K562 (cell line): ENCODE data around the gene DAPP1. TPM values are rescaled to one million over a fixed set of nuclear protein-coding genes. Genes with fewer than 3 reads are reported as not detected.

Experiments used
- ATAC-seq: fragments of 200-7000 bp; cut with Tn5 transposase; 3 replicates; pipeline ENCODE4 v1.9.1; 2020; ENCODE audit warnings: moderate library complexity
- BruUV-seq: library from RNA; stranded (reverse); fragments of 400-500 nt; replicated peaks from 2 replicates; lab custom pipeline; 2021; lab: Mats Ljungman, UMichigan
- CTCF ChIA-PET: fragments of 300-600 bp; formaldehyde crosslinking; extraction: SDS; loops from one replicate; lab custom pipeline; 2021; ENCODE audit warnings: low intra/inter-chr PET ratio; lab: Yijun Ruan, JAX
- POLR2A ChIA-PET: fragments of 300-600, 350-650 bp; sonication (Branson Sonifier 250); formaldehyde crosslinking; extraction: SDS; loops from one replicate; lab custom pipeline; 2021; ENCODE audit warnings: antibody characterized with exemption, inconsistent platforms; lab: Yijun Ruan, JAX
- DNase-seq, 4 experiments: peaks; one replicate each; pipeline versions ENCODE4 v3.0.0 to v3.0.0-alpha.2; 2011 to 2018; ENCODE audit warnings: low spot score in 3 of 4, mixed read lengths in 3 of 4; ENCODE audit errors: extremely low read depth in 1 of 4
- FAIRE-seq: peaks from 2 replicates; lab custom pipeline; 2011; peaks lifted over from hg19 to GRCh38; lab: Jason Lieb, UNC
- H2AFZ ChIP-seq: 2 replicates; pipeline ENCODE4 v1.6.0; 2011; ENCODE audit warnings: low read depth, low read length, control low read depth, inconsistent platforms
- H3K27ac ChIP-seq: fragments of 200-600 bp; 3 replicates; pipeline ENCODE4 v1.8.0; 2011; ENCODE audit warnings: low read depth, mild to moderate bottlenecking, control low read depth, inconsistent platforms, low read length, moderate library complexity, mixed read lengths; ENCODE audit errors: extremely low read depth
- H3K27me3 ChIP-seq, 2 experiments: fragments of 300-600 bp in 1 of 2; 2 replicates in 1 of 2; 3 replicates in 1 of 2; pipeline versions ENCODE4 v1.6.0 to v1.8.0; 2011; ENCODE audit warnings: inconsistent platforms in 2 of 2, low read length in 2 of 2, mild to moderate bottlenecking in 1 of 2, mixed read lengths in 1 of 2, moderate library complexity in 1 of 2; ENCODE audit not compliant: control insufficient read depth in 2 of 2, insufficient read depth in 2 of 2
- H3K36me3 ChIP-seq: fragments of 300-600 bp; 3 replicates; pipeline ENCODE4 v1.8.0; 2011; ENCODE audit warnings: mild to moderate bottlenecking, low read length, inconsistent platforms; ENCODE audit not compliant: control insufficient read depth, insufficient read depth
- H3K4me1 ChIP-seq, 2 experiments: fragments of 200-600 bp in 1 of 2; replicated peaks in 1 of 2; 2 replicates in 1 of 2; 3 replicates in 1 of 2; pipeline versions ENCODE4 v1.5.1 to v1.8.0; 2011; ENCODE audit warnings: inconsistent platforms in 2 of 2, low read length in 2 of 2, mild to moderate bottlenecking in 1 of 2, mixed read lengths in 1 of 2, moderate library complexity in 1 of 2; ENCODE audit not compliant: control insufficient read depth in 2 of 2, insufficient read depth in 2 of 2
- H3K4me2 ChIP-seq: 2 replicates; pipeline ENCODE4 v1.6.1; 2011; ENCODE audit warnings: low read length, control low read depth, inconsistent platforms, mixed read lengths; ENCODE audit not compliant: insufficient read depth
- H3K4me3 ChIP-seq: fragments of 200-600 bp; sonication (generic), shearing (Covaris generic); 2 replicates; pipeline ENCODE4 v1.5.1; 2016; ENCODE audit warnings: control low read depth, inconsistent platforms
- H3K79me2 ChIP-seq: fragments of 200-600 bp; 3 replicates; pipeline ENCODE4 v1.8.0; 2011; ENCODE audit warnings: low read length, inconsistent platforms; ENCODE audit not compliant: control insufficient read depth, insufficient read depth
- H3K9ac ChIP-seq, 2 experiments: 2 replicates each; pipeline versions ENCODE4 v1.6.0 to v1.6.1; 2011; ENCODE audit warnings: low read depth in 2 of 2, low read length in 2 of 2, control low read depth in 1 of 2, inconsistent platforms in 1 of 2, mild to moderate bottlenecking in 1 of 2, mixed read lengths in 1 of 2; ENCODE audit not compliant: insufficient read depth in 1 of 2
- H3K9me1 ChIP-seq: one replicate; pipeline ENCODE4 v1.6.0; 2011; ENCODE audit warnings: inconsistent platforms, mild to moderate bottlenecking, low read length, moderate library complexity; ENCODE audit not compliant: control insufficient read depth, insufficient read depth
- H3K9me3 ChIP-seq: replicated peaks from 2 replicates; pipeline ENCODE4 v1.5.1; 2011; ENCODE audit warnings: low read depth, low read length, inconsistent platforms; ENCODE audit not compliant: control insufficient read depth, insufficient read depth
- H4K20me1 ChIP-seq: replicated peaks from 2 replicates; pipeline ENCODE4 v1.6.1; 2011; ENCODE audit warnings: low read length, inconsistent platforms, mixed read lengths; ENCODE audit not compliant: control insufficient read depth, insufficient read depth
- PTTG1 ChIP-seq: fragments of 450-650 bp; IDR thresholded peaks from 2 replicates; pipeline ENCODE4 v1.6.1; 2016; ENCODE audit warnings: low read depth, mild to moderate bottlenecking, missing genetic modification characterization, missing compliant biosample characterization
- XRCC3 ChIP-seq: fragments of 450-650 bp; IDR thresholded peaks from 2 replicates; pipeline ENCODE4 v1.6.1; 2017; ENCODE audit warnings: mild to moderate bottlenecking, moderate library complexity
- ZKSCAN8 ChIP-seq: fragments of 200-800 bp; sonication (Bioruptor generic); IDR thresholded peaks from 2 replicates; pipeline ENCODE4 v1.6.1; 2016; ENCODE audit warnings: missing genetic modification characterization, missing compliant biosample characterization
- ZNF589 ChIP-seq: fragments of 200-800 bp; sonication (Bioruptor generic); IDR thresholded peaks from 2 replicates; pipeline ENCODE4 v1.6.1; 2016; ENCODE audit warnings: low read depth, missing genetic modification characterization, missing compliant biosample characterization
- WGBS: fragments of 100-300 bp; shearing (Covaris generic); methylation state at CpG from one replicate; pipeline ENCODE4 v1.1.6; 2016; ENCODE audit warnings: low coverage, mixed read lengths; ENCODE audit not compliant: insufficient coverage; ENCODE audit errors: missing lambda C conversion rate; 5-methylcytosine and 5-hydroxymethylcytosine counted together
- in situ Hi-C: fragments of 300-500 bp; cut with MboI; formaldehyde crosslinking; loops from 4 replicates; pipeline ENCODE4 v1.15.0; 2018; ENCODE audit warnings: inconsistent platforms, mixed read lengths
- intact Hi-C: fragments of 100-400 bp; cut with micrococcal nuclease; formaldehyde crosslinking; loops from 2 replicates; pipeline ENCODE4 v1.14.2; 2022
- polyA plus RNA-seq, 8 experiments: library from polyadenylated mRNA; depleted of rRNA in 4 of 8; stranded (reverse) in 5 of 8; unstranded in 3 of 8; fragments of >200 nt; fragmentation: Nextera tagmentation in 2 of 8; fragmentation: Illumina TruSeq in 1 of 8; extraction: Ambion mirVana in 2 of 8; extraction: Trizol in 1 of 8; gene quantifications; 2 replicates each; pipeline versions ENCODE4 v1.2.1 to v1.2.3, GENCODE V29; 2011 to 2014; ENCODE audit warnings: inconsistent platforms in 1 of 8, missing spikeins in 1 of 8
- total RNA-seq, 7 experiments: library from RNA; depleted of rRNA in 6 of 7; stranded (reverse); fragments of >200 nt in 6 of 7; fragmentation: Illumina TruSeq in 2 of 7; extraction: Trizol in 2 of 7; gene quantifications; 2 replicates each; pipeline versions ENCODE4 v1.2.1 to v1.2.3, GENCODE V29; 2011 to 2021; ENCODE audit warnings: low replicate concordance in 1 of 7
- TF ChIP-seq, protein P1 (sequence below): fragments of 250-450 bp; sonication (Bioruptor Pico); IDR thresholded peaks from 2 replicates; pipeline ENCODE4 v1.9.0; 2021; ENCODE audit warnings: mild to moderate bottlenecking, inconsistent platforms
- TF ChIP-seq, protein P2 (sequence below): fragments of 450-650 bp; IDR thresholded peaks from 2 replicates; pipeline ENCODE4 v1.6.1; 2016; ENCODE audit warnings: low read depth
- TF ChIP-seq, protein P3 (sequence below): fragments of 250-450 bp; sonication (Bioruptor Pico); IDR thresholded peaks from 2 replicates; pipeline ENCODE4 v1.4.0; 2020; ENCODE audit warnings: mild to moderate bottlenecking, moderate library complexity, borderline replicate concordance

DAPP1 gene
- total and polyA plus RNA-seq, 9 of the 15 experiments (the other 6 are each of a cell fraction or from before 2014, with no cell fraction given) = 1.9 to 7.2 (median 3.6) TPM

DNA sequence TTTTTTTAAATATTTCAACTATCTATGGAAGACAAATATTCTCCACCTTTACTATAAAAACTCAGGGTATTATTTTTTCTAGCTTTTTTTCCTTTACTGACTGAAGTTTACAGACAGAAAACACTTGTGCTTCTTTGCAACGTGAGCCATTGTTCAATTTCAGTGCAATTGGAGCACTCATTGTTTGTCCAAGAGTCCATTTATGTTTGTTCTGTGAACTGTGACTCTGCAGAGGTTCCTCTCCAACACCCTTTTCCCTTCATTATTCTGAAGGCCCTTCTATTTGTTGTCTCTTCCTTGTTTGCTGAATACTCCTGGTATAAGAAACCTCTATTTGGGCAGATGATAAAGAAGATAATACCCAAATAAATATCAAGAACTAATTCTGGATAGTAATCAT, 37.4 kb downstream of the DAPP1 start:
- H2AFZ ChIP-seq = no peak overlapping the region
- CTCF ChIA-PET = no interaction called here
- 17% methylated on average over 1 of the region's 1 CpG for WGBS
- H3K4me2 ChIP-seq = no peak overlapping the region
- H3K4me3 ChIP-seq = no peak overlapping the region
- BruUV-seq = no TSS peak
- no peaks in the 10 kb centered on the region; the same call in 2 of the 3 replicates for H3K36me3 ChIP-seq
- no peaks in the 10 kb centered on the region for H3K79me2 ChIP-seq
- no peaks in the 10 kb centered on the region for H4K20me1 ChIP-seq
- TF ChIP-seq, protein P1, sequence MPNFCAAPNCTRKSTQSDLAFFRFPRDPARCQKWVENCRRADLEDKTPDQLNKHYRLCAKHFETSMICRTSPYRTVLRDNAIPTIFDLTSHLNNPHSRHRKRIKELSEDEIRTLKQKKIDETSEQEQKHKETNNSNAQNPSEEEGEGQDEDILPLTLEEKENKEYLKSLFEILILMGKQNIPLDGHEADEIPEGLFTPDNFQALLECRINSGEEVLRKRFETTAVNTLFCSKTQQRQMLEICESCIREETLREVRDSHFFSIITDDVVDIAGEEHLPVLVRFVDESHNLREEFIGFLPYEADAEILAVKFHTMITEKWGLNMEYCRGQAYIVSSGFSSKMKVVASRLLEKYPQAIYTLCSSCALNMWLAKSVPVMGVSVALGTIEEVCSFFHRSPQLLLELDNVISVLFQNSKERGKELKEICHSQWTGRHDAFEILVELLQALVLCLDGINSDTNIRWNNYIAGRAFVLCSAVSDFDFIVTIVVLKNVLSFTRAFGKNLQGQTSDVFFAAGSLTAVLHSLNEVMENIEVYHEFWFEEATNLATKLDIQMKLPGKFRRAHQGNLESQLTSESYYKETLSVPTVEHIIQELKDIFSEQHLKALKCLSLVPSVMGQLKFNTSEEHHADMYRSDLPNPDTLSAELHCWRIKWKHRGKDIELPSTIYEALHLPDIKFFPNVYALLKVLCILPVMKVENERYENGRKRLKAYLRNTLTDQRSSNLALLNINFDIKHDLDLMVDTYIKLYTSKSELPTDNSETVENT (CRISPR knock-in tag) = no peak
- TF ChIP-seq ZNF589 (no peak), PTTG1 (tag) (no peak), ZKSCAN8 (no peak), XRCC3 (no peak)
- TF ChIP-seq, protein P2, sequence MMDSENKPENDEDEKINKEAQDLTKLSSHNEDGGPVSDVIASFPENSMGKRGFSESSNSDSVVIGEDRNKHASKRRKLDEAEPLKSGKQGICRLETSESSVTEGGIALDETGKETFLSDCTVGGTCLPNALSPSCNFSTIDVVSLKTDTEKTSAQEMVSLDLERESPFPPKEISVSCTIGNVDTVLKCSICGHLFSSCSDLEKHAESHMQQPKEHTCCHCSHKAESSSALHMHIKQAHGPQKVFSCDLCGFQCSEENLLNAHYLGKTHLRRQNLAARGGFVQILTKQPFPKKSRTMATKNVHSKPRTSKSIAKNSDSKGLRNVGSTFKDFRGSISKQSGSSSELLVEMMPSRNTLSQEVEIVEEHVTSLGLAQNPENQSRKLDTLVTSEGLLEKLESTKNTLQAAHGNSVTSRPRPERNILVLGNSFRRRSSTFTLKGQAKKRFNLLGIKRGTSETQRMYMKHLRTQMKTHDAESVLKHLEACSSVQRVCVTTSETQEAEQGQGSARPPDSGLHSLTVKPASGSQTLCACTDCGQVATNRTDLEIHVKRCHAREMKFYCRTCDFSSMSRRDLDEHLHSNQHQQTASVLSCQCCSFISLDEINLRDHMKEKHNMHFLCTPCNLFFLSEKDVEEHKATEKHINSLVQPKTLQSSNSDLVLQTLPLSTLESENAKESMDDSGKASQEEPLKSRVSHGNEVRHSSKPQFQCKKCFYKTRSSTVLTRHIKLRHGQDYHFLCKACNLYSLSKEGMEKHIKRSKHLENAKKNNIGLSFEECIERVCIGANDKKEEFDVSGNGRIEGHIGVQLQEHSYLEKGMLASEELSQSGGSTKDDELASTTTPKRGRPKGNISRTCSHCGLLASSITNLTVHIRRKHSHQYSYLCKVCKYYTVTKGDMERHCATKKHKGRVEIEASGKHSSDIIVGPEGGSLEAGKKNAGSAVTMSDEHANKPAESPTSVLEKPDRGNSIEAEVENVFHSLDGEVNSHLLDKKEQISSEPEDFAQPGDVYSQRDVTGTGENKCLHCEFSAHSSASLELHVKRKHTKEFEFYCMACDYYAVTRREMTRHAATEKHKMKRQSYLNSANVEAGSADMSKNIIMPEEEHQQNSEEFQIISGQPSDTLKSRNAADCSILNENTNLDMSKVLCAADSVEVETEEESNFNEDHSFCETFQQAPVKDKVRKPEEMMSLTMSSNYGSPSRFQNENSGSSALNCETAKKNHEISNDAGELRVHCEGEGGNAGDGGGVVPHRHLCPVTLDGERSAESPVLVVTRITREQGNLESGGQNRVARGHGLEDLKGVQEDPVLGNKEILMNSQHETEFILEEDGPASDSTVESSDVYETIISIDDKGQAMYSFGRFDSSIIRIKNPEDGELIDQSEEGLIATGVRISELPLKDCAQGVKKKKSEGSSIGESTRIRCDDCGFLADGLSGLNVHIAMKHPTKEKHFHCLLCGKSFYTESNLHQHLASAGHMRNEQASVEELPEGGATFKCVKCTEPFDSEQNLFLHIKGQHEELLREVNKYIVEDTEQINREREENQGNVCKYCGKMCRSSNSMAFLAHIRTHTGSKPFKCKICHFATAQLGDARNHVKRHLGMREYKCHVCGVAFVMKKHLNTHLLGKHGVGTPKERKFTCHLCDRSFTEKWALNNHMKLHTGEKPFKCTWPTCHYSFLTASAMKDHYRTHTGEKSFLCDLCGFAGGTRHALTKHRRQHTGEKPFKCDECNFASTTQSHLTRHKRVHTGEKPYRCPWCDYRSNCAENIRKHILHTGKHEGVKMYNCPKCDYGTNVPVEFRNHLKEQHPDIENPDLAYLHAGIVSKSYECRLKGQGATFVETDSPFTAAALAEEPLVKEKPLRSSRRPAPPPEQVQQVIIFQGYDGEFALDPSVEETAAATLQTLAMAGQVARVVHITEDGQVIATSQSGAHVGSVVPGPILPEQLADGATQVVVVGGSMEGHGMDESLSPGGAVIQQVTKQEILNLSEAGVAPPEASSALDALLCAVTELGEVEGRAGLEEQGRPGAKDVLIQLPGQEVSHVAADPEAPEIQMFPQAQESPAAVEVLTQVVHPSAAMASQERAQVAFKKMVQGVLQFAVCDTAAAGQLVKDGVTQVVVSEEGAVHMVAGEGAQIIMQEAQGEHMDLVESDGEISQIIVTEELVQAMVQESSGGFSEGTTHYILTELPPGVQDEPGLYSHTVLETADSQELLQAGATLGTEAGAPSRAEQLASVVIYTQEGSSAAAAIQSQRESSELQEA = no peak
- TF ChIP-seq, protein P3, sequence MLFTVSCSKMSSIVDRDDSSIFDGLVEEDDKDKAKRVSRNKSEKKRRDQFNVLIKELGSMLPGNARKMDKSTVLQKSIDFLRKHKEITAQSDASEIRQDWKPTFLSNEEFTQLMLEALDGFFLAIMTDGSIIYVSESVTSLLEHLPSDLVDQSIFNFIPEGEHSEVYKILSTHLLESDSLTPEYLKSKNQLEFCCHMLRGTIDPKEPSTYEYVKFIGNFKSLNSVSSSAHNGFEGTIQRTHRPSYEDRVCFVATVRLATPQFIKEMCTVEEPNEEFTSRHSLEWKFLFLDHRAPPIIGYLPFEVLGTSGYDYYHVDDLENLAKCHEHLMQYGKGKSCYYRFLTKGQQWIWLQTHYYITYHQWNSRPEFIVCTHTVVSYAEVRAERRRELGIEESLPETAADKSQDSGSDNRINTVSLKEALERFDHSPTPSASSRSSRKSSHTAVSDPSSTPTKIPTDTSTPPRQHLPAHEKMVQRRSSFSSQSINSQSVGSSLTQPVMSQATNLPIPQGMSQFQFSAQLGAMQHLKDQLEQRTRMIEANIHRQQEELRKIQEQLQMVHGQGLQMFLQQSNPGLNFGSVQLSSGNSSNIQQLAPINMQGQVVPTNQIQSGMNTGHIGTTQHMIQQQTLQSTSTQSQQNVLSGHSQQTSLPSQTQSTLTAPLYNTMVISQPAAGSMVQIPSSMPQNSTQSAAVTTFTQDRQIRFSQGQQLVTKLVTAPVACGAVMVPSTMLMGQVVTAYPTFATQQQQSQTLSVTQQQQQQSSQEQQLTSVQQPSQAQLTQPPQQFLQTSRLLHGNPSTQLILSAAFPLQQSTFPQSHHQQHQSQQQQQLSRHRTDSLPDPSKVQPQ (CRISPR knock-in tag) = no peak
- intact Hi-C loops = no loop called here
- H3K9me3 ChIP-seq = no peaks in the 10 kb centered on the region
- DNase-seq (no peak), ATAC-seq (no peak), FAIRE-seq (no peak)
- in situ Hi-C loops = no loop called here
- no peaks in the 10 kb centered on the region for H3K27me3 ChIP-seq
- H3K27ac ChIP-seq = no peak overlapping the region
- H3K9ac ChIP-seq = no peak overlapping the region
- H3K9me1 ChIP-seq = no peaks in the 10 kb centered on the region
- H3K4me1 ChIP-seq = peaks cover 0 to 12% of the 10 kb centered on the region in 2 experiments; a peak in 2 of 5 replicates
- POLR2A ChIA-PET = interaction anchor here (0.6 to 1.0 kb wide), 3 partner anchors 8 to 11 kb away, joined by 3 to 4 read pairs (median 3); no protein-coding TSS in a partner anchor
